ENCODE measurements around the gene ASF1A. TPM values are rescaled to one million over a fixed set of nuclear protein-coding genes. Genes with fewer than 3 reads are reported as not detected.

Gene ASF1A
- total and polyA plus RNA-seq, 10 of the 15 experiments (the other 5 are each of a cell fraction or from before 2014, with no cell fraction given), result 23.7 to 103 (median 31.5) TPM

- DNase-seq (ENCODE audit: low read depth, low spot score), result no peak
- H3K4me1 ChIP-seq (ENCODE audit: control insufficient read depth, insufficient read depth, low read length), result peaks cover 8% of the 10 kb centered on the region
- no peak overlapping the region for H3K9ac ChIP-seq (ENCODE audit: control insufficient read depth, insufficient read depth, low read length)
- no peak overlapping the region for H2AFZ ChIP-seq (ENCODE audit: control insufficient read depth, low read depth, low read length)
- H3K4me2 ChIP-seq (ENCODE audit: control insufficient read depth, insufficient read depth), result no peak overlapping the region
- no peak overlapping the region for H3K4me3 ChIP-seq
- ChIA-PET RAD21 (ENCODE audit: unreplicated experiment) (no interaction called here), CTCF (no interaction called here), SMC1A (ENCODE audit: uncharacterized antibody, unreplicated experiment) (interaction anchor here (0.8 to 2.2 kb wide), 4 partner anchors 11 to 17 kb away, joined by 3 to 6 read pairs (median 4); no protein-coding TSS in a partner anchor), POLR2A (no interaction called here)
- FAIRE-seq, result no peak
- no peaks in the 10 kb centered on the region for H4K20me1 ChIP-seq (ENCODE audit: control insufficient read depth, insufficient read depth)
- no peaks in the 10 kb centered on the region for H3K27me3 ChIP-seq (replicated peaks in 1 of 2; ENCODE audit: control insufficient read depth in 2 of 2, insufficient read depth in 2 of 2, low read length in 1 of 2)
- no peaks in the 10 kb centered on the region for H3K9me3 ChIP-seq (replicated peaks; ENCODE audit: control insufficient read depth, insufficient read depth, low read length)
- no peak for ATAC-seq
- H3K79me2 ChIP-seq (ENCODE audit: control insufficient read depth, insufficient read depth, low read length), result peaks cover 9% of the 10 kb centered on the region
- H3K36me3 ChIP-seq (ENCODE audit: control insufficient read depth in 2 of 2, insufficient read depth in 2 of 2, low read length in 1 of 2), result no peaks in the 10 kb centered on the region
- no TSS peak for BruUV-seq (replicated peaks)
- WGBS (ENCODE audit: insufficient coverage, insufficient replicate concordance, low lambda C conversion rate, missing lambda C conversion rate), result 100% methylated on average over 1 of the region's 1 CpG
- intact Hi-C loops (cut with micrococcal nuclease; ENCODE audit: unreplicated experiment), result no loop called here
- in situ Hi-C loops (cut with MboI), result no loop called here
- H3K27ac ChIP-seq (ENCODE audit: control insufficient read depth, insufficient read depth), result no peak overlapping the region
- TF ChIP-seq ZNF592 (IDR thresholded peaks at IDR 0.05), result no peak
- no peak for TF ChIP-seq SIX5 (IDR thresholded peaks at IDR 0.05; ENCODE audit: low read depth, low read length, severe bottlenecking)
- TF ChIP-seq EP300 (IDR thresholded peaks at IDR 0.05; ENCODE audit: borderline replicate concordance in 1 of 2, control insufficient read depth in 1 of 2, low read depth in 2 of 2, low read length in 2 of 2), result no peak
- no peak for TF ChIP-seq NFIC (IDR thresholded peaks at IDR 0.05; ENCODE audit: low read depth, low read length)
- no peak for TF ChIP-seq NFYA (IDR thresholded peaks at IDR 0.05; ENCODE audit: borderline replicate concordance, low read depth, low read length)
- no peak for TF ChIP-seq CTCF (IDR thresholded peaks at IDR 0.05 in 2 of 3, conservative IDR thresholded peaks at IDR 0.05 in 1 of 3; ENCODE audit: control insufficient read depth in 2 of 3, extremely low read depth in 1 of 3, insufficient read depth in 1 of 3, low read depth in 3 of 3, low read length in 3 of 3)
- no peak for TF ChIP-seq ZNF274 (IDR thresholded peaks at IDR 0.05; ENCODE audit: insufficient read depth, insufficient read length)
- TF ChIP-seq NR2C2 (IDR thresholded peaks at IDR 0.05; ENCODE audit: borderline replicate concordance, control insufficient read depth, insufficient read length, low read depth), result no peak
- TF ChIP-seq ASH2L (IDR thresholded peaks at IDR 0.05; ENCODE audit: borderline replicate concordance, low read depth), result no peak
- TF ChIP-seq IKZF1 (conservative IDR thresholded peaks at IDR 0.05), result no peak
- no peak for TF ChIP-seq GATAD2B (conservative IDR thresholded peaks at IDR 0.05; ENCODE audit: low read depth)
- no peak for TF ChIP-seq CEBPB (IDR thresholded peaks at IDR 0.05; ENCODE audit: borderline replicate concordance in 1 of 2, low read depth in 2 of 2, low read length in 2 of 2)
- TF ChIP-seq, protein P1, sequence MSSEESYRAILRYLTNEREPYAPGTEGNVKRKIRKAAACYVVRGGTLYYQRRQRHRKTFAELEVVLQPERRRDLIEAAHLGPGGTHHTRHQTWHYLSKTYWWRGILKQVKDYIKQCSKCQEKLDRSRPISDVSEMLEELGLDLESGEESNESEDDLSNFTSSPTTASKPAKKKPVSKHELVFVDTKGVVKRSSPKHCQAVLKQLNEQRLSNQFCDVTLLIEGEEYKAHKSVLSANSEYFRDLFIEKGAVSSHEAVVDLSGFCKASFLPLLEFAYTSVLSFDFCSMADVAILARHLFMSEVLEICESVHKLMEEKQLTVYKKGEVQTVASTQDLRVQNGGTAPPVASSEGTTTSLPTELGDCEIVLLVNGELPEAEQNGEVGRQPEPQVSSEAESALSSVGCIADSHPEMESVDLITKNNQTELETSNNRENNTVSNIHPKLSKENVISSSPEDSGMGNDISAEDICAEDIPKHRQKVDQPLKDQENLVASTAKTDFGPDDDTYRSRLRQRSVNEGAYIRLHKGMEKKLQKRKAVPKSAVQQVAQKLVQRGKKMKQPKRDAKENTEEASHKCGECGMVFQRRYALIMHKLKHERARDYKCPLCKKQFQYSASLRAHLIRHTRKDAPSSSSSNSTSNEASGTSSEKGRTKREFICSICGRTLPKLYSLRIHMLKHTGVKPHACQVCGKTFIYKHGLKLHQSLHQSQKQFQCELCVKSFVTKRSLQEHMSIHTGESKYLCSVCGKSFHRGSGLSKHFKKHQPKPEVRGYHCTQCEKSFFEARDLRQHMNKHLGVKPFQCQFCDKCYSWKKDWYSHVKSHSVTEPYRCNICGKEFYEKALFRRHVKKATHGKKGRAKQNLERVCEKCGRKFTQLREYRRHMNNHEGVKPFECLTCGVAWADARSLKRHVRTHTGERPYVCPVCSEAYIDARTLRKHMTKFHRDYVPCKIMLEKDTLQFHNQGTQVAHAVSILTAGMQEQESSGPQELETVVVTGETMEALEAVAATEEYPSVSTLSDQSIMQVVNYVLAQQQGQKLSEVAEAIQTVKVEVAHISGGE (CRISPR knock-in tag; IDR thresholded peaks at IDR 0.05), result no peak
- no peak for TF ChIP-seq NR2C1 (IDR thresholded peaks at IDR 0.05)
Observed at GRCh38 chr6:118876198-118876597, 17.8 kb upstream of the ASF1A start.

Data from GM12878 (cell line).